HCT116 (cell line): ENCODE results near the gene CFAP53. TPM values are rescaled to one million over a fixed set of nuclear protein-coding genes. Genes with fewer than 3 reads are reported as not detected.

Experiments
- ATAC-seq: fragments of 200-7000 bp; cut with Tn5 transposase; 2 replicates; pipeline ENCODE4 v1.9.1; 2020; ENCODE audit warnings: mild to moderate bottlenecking, moderate library complexity
- BruUV-seq: library from RNA; stranded (reverse); fragments of 400-500 nt; replicated peaks from 2 replicates; lab custom pipeline; 2021; lab: Mats Ljungman, UMichigan
- CTCF ChIA-PET: fragments of 300-600 bp; sonication (Branson Sonifier 250); formaldehyde crosslinking; loops from one replicate; lab custom pipeline; 2021; ENCODE audit warnings: antibody characterized with exemption; lab: Charles Lee
- POLR2A ChIA-PET: fragments of 300-600, 350-600 bp; sonication (Branson Sonifier 250); formaldehyde crosslinking; loops from one replicate; lab custom pipeline; 2021; ENCODE audit warnings: antibody characterized with exemption; lab: Charles Lee
- RAD21 ChIA-PET, 2 experiments: fragments of 300-600 bp; sonication (Branson Sonifier 250); formaldehyde crosslinking; loops; one replicate each; lab custom pipeline; 2023; ENCODE audit warnings: low total read pairs in 2 of 2; ENCODE audit not compliant: uncharacterized antibody in 2 of 2, unreplicated experiment in 2 of 2, low non-redundant PET in 1 of 2; lab: Charles Lee
- DNase-seq: peaks from one replicate; pipeline ENCODE4 v3.0.0-alpha.2; 2010; ENCODE audit warnings: low read depth, low spot score
- H2AFZ ChIP-seq: fragments of 200-600 bp; shearing (Covaris generic), sonication (generic); 2 replicates; pipeline ENCODE4 v1.6.1; 2017; ENCODE audit warnings: low read depth, mixed run types, mixed read lengths, antibody characterized with exemption, low read length; ENCODE audit not compliant: poor library complexity, severe bottlenecking
- H3K27ac ChIP-seq: 2 replicates; pipeline ENCODE4 v1.5.1; 2012; ENCODE audit warnings: low read depth, low read length
- H3K27me3 ChIP-seq: fragments of 200-600 bp; sonication (generic); 2 replicates; pipeline ENCODE4 v1.6.1; 2016; ENCODE audit warnings: mixed run types, low read length, mixed read lengths; ENCODE audit not compliant: insufficient read depth
- H3K36me3 ChIP-seq, 2 experiments: fragments of 200-500 bp in 1 of 2; fragments of 200-600 bp in 1 of 2; sonication (Bioruptor generic) in 1 of 2; sonication (generic) in 1 of 2; 2 replicates each; pipeline versions ENCODE4 v1.5.1 to v1.6.1; 2014 to 2016; ENCODE audit warnings: low read length in 2 of 2, inconsistent platforms in 1 of 2, mixed read lengths in 1 of 2, mixed run types in 1 of 2; ENCODE audit not compliant: insufficient read depth in 2 of 2, control insufficient read depth in 1 of 2
- H3K4me1 ChIP-seq, 2 experiments: fragments of 200-600 bp in 1 of 2; sonication (generic) in 1 of 2; 2 replicates each; pipeline versions ENCODE4 v1.5.1 to v1.6.1; 2012 to 2017; ENCODE audit warnings: low read length in 2 of 2, inconsistent platforms in 1 of 2, mild to moderate bottlenecking in 1 of 2, mixed read lengths in 1 of 2, mixed run types in 1 of 2, moderate library complexity in 1 of 2; ENCODE audit not compliant: insufficient read depth in 2 of 2, control insufficient read depth in 1 of 2
- H3K4me2 ChIP-seq: fragments of 200-600 bp; sonication (generic); 2 replicates; pipeline ENCODE4 v1.6.1; 2017; ENCODE audit warnings: mixed run types, low read length, mixed read lengths
- H3K4me3 ChIP-seq, 2 experiments: fragments of 200-600 bp in 1 of 2; sonication (generic) in 1 of 2; replicated peaks in 1 of 2; 2 replicates each; pipeline ENCODE4 v1.5.1; 2011 to 2016; ENCODE audit warnings: low read length in 2 of 2, control low read depth in 1 of 2, low read depth in 1 of 2, mild to moderate bottlenecking in 1 of 2, mixed read lengths in 1 of 2, mixed run types in 1 of 2
- H3K79me2 ChIP-seq: fragments of 200-600 bp; sonication (generic); 2 replicates; pipeline ENCODE4 v1.6.1; 2017; ENCODE audit warnings: mild to moderate bottlenecking, mixed run types, low read length, moderate library complexity, mixed read lengths; ENCODE audit not compliant: insufficient read depth
- H3K9ac ChIP-seq: fragments of 200-600 bp; sonication (generic); 2 replicates; pipeline ENCODE4 v1.6.1; 2016; ENCODE audit warnings: low read length, mixed read lengths
- H3K9me2 ChIP-seq: fragments of 200-600 bp; sonication (generic), shearing (Covaris generic); 2 replicates; pipeline ENCODE4 v1.6.1; 2017; ENCODE audit warnings: mixed run types, mild to moderate bottlenecking, moderate library complexity; ENCODE audit not compliant: insufficient read depth
- H3K9me3 ChIP-seq, 2 experiments: fragments of 200-500 bp in 1 of 2; fragments of 200-600 bp in 1 of 2; sonication (Bioruptor generic) in 1 of 2; sonication (generic) in 1 of 2; 2 replicates each; pipeline ENCODE4 v1.6.1; 2014 to 2017; ENCODE audit warnings: low read length in 2 of 2, mixed read lengths in 2 of 2, inconsistent platforms in 1 of 2, low read depth in 1 of 2, mild to moderate bottlenecking in 1 of 2, mixed run types in 1 of 2, moderate library complexity in 1 of 2; ENCODE audit not compliant: control insufficient read depth in 1 of 2, insufficient read depth in 1 of 2
- H4K20me1 ChIP-seq: fragments of 200-600 bp; sonication (generic), shearing (Covaris generic); 2 replicates; pipeline ENCODE4 v1.6.1; 2017; ENCODE audit warnings: mixed run types, mild to moderate bottlenecking, moderate library complexity; ENCODE audit not compliant: insufficient read depth
- CEBPB ChIP-seq: IDR thresholded peaks from 2 replicates; pipeline ENCODE4 v1.6.1; 2012; ENCODE audit warnings: low read depth
- EGR1 ChIP-seq: IDR thresholded peaks from 2 replicates; pipeline ENCODE4 v1.6.1; 2012; ENCODE audit warnings: low read depth
- EZH2phosphoT487 ChIP-seq: fragments of 200-600 bp; IDR thresholded peaks from 2 replicates; pipeline ENCODE4 v1.6.1; 2018; ENCODE audit warnings: antibody characterized with exemption, borderline replicate concordance
- FOSL1 ChIP-seq: IDR thresholded peaks from 2 replicates; pipeline ENCODE4 v1.6.1; 2012; ENCODE audit warnings: low read depth
- JUND ChIP-seq: IDR thresholded peaks from 2 replicates; pipeline ENCODE4 v1.6.1; 2012
- POLR2A ChIP-seq: IDR thresholded peaks from 2 replicates; pipeline ENCODE4 v1.7.0; 2011; ENCODE audit warnings: borderline replicate concordance; ENCODE audit not compliant: insufficient read depth, insufficient read length; ENCODE audit errors: extremely low read depth
- POLR2AphosphoS5 ChIP-seq: IDR thresholded peaks from 2 replicates; pipeline ENCODE4 v1.6.1; 2011; ENCODE audit warnings: mild to moderate bottlenecking, low read depth, low read length, moderate library complexity
- SIN3A ChIP-seq: IDR thresholded peaks from 2 replicates; pipeline ENCODE4 v1.6.1; 2012; ENCODE audit warnings: low read depth
- SP1 ChIP-seq: IDR thresholded peaks from 2 replicates; pipeline ENCODE4 v1.6.1; 2012; ENCODE audit warnings: low read depth
- TCF7L2 ChIP-seq: IDR thresholded peaks from 2 replicates; pipeline ENCODE4 v1.7.0; 2011; ENCODE audit warnings: borderline replicate concordance, inconsistent platforms; ENCODE audit not compliant: insufficient read depth, insufficient read length; ENCODE audit errors: extremely low read depth
- ZFX ChIP-seq: fragments of 450-650 bp; IDR thresholded peaks from 2 replicates; pipeline ENCODE4 v1.6.1; 2017
- intact Hi-C: fragments of 100-400 bp; cut with micrococcal nuclease; formaldehyde crosslinking; loops from 2 replicates; pipeline ENCODE4 v1.10.0; 2022
- total RNA-seq: library from RNA; stranded (reverse); gene quantifications from one replicate; pipeline ENCODE4 v1.2.1, GENCODE V29; 2021; ENCODE audit not compliant: unreplicated experiment
- TF ChIP-seq, protein P1 (sequence below), 3 experiments: fragments of 200-600 bp in 1 of 3; sonication (generic) in 1 of 3; IDR thresholded peaks in 2 of 3; conservative IDR thresholded peaks in 1 of 3; 2 replicates each; pipeline ENCODE4 v1.5.1; 2012 to 2017; ENCODE audit warnings: low read depth in 2 of 3, low read length in 2 of 3, antibody characterized with exemption in 1 of 3, borderline replicate concordance in 1 of 3, control low read depth in 1 of 3, mild to moderate bottlenecking in 1 of 3, mixed read lengths in 1 of 3, mixed run types in 1 of 3, moderate library complexity in 1 of 3; ENCODE audit not compliant: insufficient read depth in 1 of 3
- TF ChIP-seq, protein P2 (sequence below): IDR thresholded peaks from 2 replicates; pipeline ENCODE4 v1.6.1; 2012
- TF ChIP-seq, protein P3 (sequence below): IDR thresholded peaks from 2 replicates; pipeline ENCODE4 v1.6.1; 2012

Gene CFAP53
- total RNA-seq, 1 experiment from 2014 or later = 1.1 TPM

DNA sequence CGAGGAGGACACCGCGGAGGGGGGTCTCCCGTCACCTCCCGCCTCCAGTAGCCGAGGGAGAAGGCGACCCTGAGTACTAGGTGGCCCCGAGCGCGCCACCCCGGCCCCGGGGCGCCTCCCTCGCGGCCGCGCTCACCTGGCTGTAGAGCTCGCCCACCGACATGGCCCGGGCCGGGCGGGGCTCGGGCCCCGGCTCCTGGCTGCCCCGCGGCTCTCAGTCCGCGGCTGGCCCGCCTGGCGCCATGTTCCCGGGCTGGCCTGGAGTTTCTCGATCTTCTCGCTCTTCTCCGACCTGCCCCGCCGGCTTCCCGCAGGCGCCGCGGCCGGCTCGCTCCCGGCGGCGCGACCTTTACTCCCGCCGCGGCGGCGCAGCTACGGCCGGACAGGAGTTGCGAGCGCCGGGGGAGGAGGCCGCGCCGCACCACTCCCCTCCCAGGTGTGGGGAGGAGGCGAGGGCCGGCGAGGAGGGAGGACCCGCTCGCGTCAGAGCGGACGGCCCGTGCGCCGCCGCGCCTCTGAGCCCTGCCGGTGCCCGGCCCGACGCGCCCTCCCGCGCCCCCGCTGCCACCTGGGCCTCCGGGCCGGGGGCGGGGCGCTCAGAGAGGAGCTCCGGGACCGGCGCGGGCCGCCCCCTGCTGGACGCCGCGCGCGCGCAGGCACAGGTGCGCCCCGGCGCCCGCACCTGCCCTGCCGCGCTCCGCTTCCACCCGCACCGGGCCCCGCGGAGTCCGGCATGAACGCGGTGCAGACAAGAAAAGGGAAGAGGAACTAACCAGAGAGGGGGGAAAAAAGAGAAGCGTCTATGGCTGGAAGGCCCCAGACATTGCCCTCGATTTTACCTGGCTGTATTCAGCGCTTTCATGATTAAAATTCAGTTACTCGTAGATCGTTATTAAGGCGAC is 71.4 kb downstream of the CFAP53 start, which contains the start of gene MYO5B (continued):
- TF ChIP-seq, protein P1, sequence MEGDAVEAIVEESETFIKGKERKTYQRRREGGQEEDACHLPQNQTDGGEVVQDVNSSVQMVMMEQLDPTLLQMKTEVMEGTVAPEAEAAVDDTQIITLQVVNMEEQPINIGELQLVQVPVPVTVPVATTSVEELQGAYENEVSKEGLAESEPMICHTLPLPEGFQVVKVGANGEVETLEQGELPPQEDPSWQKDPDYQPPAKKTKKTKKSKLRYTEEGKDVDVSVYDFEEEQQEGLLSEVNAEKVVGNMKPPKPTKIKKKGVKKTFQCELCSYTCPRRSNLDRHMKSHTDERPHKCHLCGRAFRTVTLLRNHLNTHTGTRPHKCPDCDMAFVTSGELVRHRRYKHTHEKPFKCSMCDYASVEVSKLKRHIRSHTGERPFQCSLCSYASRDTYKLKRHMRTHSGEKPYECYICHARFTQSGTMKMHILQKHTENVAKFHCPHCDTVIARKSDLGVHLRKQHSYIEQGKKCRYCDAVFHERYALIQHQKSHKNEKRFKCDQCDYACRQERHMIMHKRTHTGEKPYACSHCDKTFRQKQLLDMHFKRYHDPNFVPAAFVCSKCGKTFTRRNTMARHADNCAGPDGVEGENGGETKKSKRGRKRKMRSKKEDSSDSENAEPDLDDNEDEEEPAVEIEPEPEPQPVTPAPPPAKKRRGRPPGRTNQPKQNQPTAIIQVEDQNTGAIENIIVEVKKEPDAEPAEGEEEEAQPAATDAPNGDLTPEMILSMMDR (IDR thresholded peaks at IDR 0.05 in 2 of 3, conservative IDR thresholded peaks at IDR 0.05 in 1 of 3; ENCODE audit: borderline replicate concordance in 1 of 3, insufficient read depth in 1 of 3, low read depth in 2 of 3, low read length in 2 of 3) = peak in 2 of 3 experiments; percentile 32 to 45; a peak in 3 of 6 replicates
- no peak for TF ChIP-seq POLR2A
- peak; percentile 46; the same call in 1 of the 2 replicates for TF ChIP-seq EGR1
- no peak for TF ChIP-seq FOSL1

DNA sequence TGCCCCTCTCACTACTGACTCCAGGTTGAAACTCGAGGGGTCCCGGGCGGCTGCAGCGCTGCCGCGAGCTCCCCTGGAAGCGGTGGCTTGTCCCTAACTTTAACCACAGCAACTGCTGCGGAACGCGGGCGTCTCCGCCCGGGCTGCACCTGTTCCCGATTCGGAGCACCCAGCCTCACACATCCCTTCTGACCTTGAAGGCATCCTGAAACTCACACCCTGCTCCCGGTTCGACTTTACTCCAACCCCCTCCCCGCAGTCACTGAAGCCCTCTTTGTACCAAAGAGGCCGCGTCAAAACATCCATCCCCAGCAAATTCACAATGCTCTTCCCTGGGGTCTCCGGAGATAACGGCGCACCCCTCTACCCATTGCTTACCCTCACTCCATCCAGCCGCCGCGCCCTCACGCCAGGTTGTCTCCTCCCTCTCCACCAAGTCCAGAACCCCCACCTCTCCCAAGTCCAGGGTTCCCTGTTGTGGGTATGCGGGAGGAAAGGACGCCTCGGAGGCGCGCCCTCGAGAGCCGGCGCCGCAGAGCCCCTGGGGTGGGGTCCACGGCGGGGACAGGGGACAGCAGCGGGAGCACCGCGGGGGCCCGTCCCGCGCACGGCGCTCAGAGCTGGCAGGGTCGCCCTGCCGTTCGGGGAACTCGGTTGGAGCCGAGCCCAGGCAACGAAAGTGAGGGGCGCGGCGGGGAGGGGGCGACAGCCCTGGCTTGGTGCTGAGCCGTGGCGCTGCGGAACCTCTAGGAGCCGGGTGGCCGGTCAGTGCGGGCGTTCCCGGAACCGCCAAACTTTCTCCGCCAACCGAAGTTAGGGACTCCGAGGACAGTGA is 72.3 kb downstream of the CFAP53 start:
- ChIA-PET POLR2A (no interaction called here), RAD21 (interaction anchor here in 1 of 2 experiments (0.9 kb wide), 1 partner anchor 11 kb away, joined by 4 read pairs; no protein-coding TSS in a partner anchor), CTCF (interaction anchor here (0.6 to 3.1 kb wide), 6 partner anchors 10 to 332 kb away, joined by 3 to 20 read pairs (median 5); no protein-coding TSS in a partner anchor)
- H3K79me2 ChIP-seq = no peaks in the 10 kb centered on the region
- H2AFZ ChIP-seq = no peak overlapping the region
- H3K36me3 ChIP-seq = no peaks in the 10 kb centered on the region
- H3K27me3 ChIP-seq = no peaks in the 10 kb centered on the region
- no TSS peak for BruUV-seq
- intact Hi-C loops = no loop called here
- H3K4me3 ChIP-seq = peak overlapping the region; percentile 65 to 71
- no peaks in the 10 kb centered on the region for H3K9me3 ChIP-seq
- H4K20me1 ChIP-seq = no peaks in the 10 kb centered on the region
- peak overlapping the region; percentile 64 for H3K9ac ChIP-seq
- H3K27ac ChIP-seq = peak overlapping the region; percentile 55; the same call in 1 of the 2 replicates
- H3K4me1 ChIP-seq = peaks cover 6 to 21% of the 10 kb centered on the region in 2 experiments; a peak in 1 of 4 replicates
- peak overlapping the region; percentile 91 for H3K4me2 ChIP-seq
- ATAC-seq = peak; percentile 28
- H3K9me2 ChIP-seq = no peaks in the 10 kb centered on the region
- no peak for DNase-seq
- TF ChIP-seq TCF7L2 = no peak
- no peak for TF ChIP-seq POLR2A
- TF ChIP-seq POLR2AphosphoS5 = no peak
- TF ChIP-seq, protein P2, sequence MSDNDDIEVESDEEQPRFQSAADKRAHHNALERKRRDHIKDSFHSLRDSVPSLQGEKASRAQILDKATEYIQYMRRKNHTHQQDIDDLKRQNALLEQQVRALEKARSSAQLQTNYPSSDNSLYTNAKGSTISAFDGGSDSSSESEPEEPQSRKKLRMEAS = no peak
- TF ChIP-seq SP1 = no peak
- no peak for TF ChIP-seq JUND
- no peak for TF ChIP-seq CEBPB
- TF ChIP-seq FOSL1 = no peak
- no peak for TF ChIP-seq ZFX
- no peak for TF ChIP-seq EZH2phosphoT487
- no peak for TF ChIP-seq SIN3A
- TF ChIP-seq, protein P3, sequence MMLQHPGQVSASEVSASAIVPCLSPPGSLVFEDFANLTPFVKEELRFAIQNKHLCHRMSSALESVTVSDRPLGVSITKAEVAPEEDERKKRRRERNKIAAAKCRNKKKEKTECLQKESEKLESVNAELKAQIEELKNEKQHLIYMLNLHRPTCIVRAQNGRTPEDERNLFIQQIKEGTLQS = no peak
- TF ChIP-seq, protein P1 (IDR thresholded peaks at IDR 0.05 in 2 of 3, conservative IDR thresholded peaks at IDR 0.05 in 1 of 3; ENCODE audit: borderline replicate concordance in 1 of 3, insufficient read depth in 1 of 3, low read depth in 2 of 3, low read length in 2 of 3) = no peak
